ENCODE results near the gene PODXL.

The PODXL gene

DNA sequence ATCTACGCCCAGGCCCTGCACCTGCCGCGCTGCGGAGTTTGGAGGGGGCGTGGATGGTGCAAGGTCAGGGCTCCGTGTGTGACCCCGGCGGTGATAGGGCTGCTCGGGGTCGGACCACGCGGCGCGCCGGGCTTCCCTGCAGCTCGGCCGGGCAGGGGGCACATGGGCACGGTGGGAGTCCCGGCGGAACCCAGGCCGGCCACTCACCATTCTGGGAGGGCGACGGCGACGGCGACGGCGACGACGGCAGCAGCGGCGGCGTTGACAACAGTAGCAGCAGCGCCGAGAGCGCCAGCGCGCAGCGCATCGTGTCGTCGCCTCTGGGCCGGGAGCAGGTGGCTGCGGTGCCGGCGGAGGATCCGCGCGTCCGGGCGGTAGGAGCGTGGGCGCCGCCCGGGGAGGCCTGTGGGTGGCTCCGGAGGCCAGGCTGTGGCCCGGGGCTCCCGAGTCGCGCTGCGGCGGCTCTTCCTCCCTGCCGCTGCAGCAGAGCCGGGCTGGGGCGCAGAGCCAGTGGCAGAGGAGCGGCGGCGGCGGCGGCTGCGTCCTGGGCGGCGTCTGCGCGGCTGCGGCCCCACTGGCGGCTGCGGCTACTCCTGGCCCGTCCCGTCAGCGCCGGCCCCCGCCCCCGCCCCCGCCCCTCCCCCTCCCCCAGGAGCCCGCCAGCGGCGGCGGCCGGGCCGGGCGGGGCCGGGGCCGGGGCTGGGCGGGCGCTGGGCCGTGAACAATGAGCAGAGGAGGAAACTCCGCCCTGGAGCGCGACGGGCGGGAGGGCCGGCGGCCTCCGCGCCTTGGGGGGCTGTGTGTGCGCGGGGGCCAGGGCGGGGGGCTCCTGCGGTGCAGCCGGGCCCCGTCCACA is at the start of gene PODXL:
Gene PODXL, minus strand, starts transcription at position 576 of the 856 bp plus-strand sequence. Its CDS starts 269 bp downstream, at position 307.
- DNase-seq (ENCODE audit: low spot score), result peak; percentile 90

- no peak for DNase-seq (ENCODE audit: low spot score)
These were observed 49.0 kb upstream of the PODXL start for GRCh38 chr7:131605280-131605878.

- DNase-seq (ENCODE audit: low spot score), result peak; percentile 79
These were observed 48.4 kb upstream of the PODXL start for GRCh38 chr7:131604841-131605279.

- DNase-seq (ENCODE audit: low spot score), result no peak
These were observed 47.5 kb upstream of the PODXL start for GRCh38 chr7:131603932-131604331.

GRCh38 chr7:131602994-131603372 is 46.6 kb upstream of the PODXL start:
- DNase-seq (ENCODE audit: low spot score), result no peak

DNA sequence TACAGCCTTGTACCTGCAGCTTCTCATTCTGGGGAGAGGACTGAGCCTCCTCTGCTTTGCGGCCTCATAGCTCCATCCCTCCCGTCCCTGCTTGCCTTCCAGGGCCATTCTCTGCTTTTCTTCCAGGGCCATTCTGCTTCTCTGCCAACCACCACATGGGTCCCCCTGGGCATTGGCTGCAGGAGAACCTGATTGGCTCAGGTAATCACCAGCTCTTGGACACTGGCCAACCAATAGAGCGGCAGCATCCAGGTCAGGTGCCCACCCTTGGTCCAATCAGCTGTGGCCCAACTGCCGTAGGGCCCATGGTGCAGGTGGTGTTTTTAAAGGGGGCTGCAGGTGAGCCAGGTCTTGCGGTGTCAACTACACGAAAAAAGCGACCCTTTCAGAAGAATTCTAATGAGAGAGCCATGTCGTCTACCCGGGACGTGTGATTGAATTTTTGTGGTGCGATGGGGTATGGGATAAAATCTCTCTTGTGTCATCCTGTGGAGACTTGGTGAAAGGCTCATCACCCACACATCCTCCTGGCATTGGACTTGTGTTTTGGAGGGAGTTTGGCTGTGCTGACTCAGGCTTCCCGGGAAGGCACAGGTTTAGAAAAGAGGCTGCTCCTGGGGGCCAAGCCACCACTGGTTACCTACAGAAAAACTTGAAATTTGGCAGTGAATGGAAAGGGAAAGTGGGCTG is 46.0 kb upstream of the PODXL start:
- no peak for DNase-seq (ENCODE audit: low spot score)

DNA sequence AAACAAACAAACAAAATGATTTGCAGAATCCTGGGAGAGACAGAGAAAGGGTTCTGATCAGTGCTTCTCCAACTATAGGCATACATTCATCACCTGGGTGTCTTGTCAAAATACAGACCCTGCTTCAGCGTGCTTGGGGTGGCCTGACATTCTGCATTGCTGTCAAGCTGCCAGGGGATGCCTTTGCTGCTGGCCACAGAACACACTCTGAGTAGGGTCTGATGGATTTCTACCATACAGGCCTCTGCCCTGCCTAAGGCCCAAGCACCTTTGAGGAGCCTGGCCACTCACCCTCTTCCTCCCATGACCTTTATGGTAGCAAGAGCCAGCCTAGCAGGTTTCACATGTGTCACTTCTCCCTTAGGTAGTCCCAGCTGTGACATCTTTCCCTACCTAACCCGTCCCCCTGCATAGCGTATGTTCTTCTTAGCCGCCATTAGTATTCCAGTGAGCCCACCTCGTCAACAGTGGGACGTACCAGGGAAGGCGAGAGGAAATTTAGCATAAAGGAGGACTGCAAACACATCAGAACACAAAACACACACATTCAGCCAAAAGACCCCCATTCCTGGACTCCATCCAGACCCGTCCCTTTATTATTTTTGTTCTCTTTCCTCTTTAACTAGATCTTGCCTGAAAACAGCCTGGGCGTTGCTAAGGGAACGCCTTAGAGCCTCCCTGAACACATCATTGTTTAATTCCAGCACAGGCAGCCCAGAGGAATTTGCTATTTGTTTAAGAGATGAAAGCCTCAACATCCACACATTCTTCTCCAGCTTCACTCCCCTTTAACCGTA is 43.9 kb upstream of the PODXL start:
- peak; percentile 78 for DNase-seq (ENCODE audit: low spot score)

DNA sequence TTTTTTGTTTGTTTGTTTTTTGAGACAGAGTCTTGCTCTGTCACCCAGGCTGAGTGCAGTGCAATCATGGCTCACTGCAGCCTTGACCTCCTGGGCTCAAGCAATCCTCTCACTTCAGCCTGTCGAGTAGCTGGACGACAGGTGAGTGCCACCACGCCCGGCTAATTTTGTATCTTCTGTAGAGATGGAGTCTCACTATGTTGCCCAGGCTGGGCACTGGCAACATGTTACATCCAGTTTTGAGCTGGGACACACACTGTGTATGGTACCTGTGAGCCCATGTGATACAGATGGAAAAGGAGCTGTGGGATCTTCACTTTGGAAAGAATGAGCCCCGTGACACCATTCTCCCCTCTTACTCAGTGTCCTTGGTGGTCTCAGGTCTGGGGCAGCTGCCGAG is 40.4 kb upstream of the PODXL start:
- DNase-seq (ENCODE audit: low spot score), result no peak

DNA sequence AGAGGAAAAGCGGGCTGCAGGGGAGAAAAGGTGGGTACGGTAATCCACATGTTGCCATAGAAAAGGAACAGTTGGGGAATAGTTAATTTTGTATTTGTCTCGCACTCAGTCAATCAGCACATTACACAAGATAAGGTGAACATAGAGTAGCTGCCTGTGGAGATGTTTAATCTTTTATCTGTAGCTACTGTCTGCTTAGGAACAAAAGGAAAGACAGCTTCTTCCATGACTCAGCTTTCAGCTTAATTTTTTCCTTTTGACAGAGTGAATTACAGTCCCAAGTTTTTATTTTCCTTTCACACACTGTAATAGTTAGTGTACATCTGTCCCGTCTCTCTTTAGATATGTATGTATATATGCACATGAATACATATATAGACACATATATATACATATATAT is 39.3 kb upstream of the PODXL start:
- no peak for DNase-seq (ENCODE audit: low spot score)

DNA sequence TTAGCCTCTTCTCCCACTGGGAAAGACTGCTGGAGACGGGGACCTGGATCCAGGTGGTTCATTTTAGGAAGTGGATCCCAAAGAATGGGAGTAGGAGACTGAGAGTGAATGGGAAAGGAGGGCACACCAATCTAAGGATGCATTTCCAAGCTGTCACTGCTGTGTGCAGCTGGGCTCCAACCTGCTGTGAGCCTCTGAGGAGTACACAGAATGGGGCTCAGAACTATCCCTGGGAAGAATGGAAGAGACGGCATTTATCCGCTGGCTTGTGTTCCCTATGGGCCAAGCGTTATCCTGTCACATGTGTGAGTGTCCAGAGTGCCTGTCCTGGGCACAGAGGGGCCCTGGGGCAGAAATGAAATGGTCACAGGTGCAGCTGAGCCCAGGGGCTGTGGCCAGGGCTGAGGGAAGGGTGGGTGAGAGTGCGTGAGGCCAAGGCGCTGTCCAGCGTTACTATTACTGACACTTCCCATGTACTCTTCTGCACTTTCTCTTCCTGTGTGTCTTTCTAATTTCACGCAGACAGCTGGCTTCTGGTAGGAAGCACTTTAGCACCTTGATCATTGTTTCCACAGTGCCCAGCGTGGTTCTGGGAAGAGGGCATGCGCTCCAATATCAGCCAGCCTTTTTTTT is 35.4 kb upstream of the PODXL start:
- no peak for DNase-seq (ENCODE audit: low spot score)

GRCh38 chr7:131587315-131587923 is 31.0 kb upstream of the PODXL start:
- no peak for DNase-seq (ENCODE audit: low spot score)

DNA sequence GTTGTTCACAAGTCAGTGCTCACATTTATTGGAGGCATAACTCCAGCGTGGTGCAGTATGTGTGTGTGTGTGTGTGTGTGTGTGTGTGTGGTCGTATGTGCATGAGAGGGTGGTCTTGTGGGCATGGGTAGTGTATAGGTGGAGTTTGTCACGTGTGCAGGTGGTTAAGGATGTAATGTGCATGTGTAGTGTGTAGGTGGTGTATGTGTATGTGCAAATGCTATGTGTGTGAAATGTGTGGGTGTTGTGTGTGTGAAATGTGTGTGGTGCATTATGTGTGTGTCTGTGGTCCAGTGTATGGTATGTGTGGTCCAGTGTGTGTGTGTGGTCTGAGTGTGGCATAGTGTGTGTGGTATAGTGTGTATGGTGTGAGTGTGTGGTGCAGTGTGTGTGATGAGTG is 30.3 kb upstream of the PODXL start:
- DNase-seq (ENCODE audit: low spot score), result no peak

GRCh38 chr7:131586259-131586658 is 29.8 kb upstream of the PODXL start:
- DNase-seq (ENCODE audit: low spot score), result no peak

- no peak for DNase-seq (ENCODE audit: low spot score)
These were observed 27.0 kb upstream of the PODXL start for GRCh38 chr7:131583430-131583829.

DNA sequence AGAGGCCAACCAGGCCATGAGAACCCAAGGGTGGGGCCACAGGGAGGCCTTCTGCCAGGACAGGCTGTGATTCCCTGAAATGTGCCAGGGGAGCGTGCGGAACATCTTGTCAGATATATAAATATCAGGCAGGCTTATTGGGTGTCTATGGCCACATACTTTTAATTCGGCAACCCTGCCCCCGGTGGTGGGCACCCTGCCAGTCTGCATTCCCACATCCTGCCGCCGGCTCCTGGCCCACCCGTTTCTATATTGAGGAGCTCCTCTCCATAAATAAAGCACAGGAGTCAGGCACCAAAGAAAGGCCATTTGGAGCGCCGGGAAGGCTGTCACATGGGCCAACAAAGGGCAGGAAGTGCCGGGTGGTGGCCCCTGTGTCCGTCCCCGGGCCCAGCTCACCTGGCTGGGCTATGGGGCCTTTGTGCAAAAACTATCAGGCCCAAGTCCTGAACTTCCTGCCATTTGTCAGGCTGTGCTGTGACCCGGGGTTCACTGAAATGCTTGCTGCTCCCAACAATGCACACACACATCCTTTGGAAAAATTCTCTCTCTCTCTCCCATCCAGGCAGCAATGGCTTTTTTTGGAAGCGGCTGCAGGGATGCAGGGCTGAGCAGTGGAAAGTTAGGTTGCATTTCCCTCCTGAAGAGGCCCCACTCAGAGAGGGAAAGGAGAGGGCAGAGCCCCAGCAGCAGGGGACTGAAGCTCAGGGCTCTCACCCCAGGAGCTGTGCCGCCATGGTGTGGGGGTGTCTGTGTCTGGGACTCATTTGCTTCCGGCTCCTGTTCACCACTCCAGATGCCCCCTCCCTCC is 25.0 kb upstream of the PODXL start:
- DNase-seq (ENCODE audit: low spot score), result no peak

- DNase-seq (ENCODE audit: low spot score), result no peak
These were observed 22.2 kb upstream of the PODXL start for GRCh38 chr7:131578602-131579001.

DNA sequence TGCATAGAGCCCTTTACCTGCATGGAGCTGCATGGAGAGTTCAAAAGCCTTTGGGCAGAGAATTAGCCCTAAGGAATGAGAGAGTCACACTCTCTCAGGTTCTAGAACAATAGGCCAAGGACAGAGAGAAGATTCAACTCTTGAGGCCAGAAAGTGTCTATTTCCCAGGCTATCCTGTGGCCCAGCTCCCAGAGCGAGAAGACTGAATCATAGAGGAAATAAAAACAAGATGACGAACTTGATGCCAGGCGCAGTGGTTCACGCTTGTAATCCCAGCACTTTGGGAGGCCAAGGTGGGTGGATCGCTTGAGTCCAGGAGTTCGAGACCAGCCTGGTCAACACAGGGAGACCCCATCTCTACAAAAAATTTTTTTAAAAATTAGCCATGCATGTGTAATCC is 18.3 kb upstream of the PODXL start:
- no peak for DNase-seq (ENCODE audit: low spot score)

- no peak for DNase-seq (ENCODE audit: low spot score)
These were observed 14.0 kb upstream of the PODXL start for GRCh38 chr7:131570401-131570800.

GRCh38 chr7:131568970-131569369 is 12.5 kb upstream of the PODXL start:
- DNase-seq (ENCODE audit: low spot score), result no peak

DNA sequence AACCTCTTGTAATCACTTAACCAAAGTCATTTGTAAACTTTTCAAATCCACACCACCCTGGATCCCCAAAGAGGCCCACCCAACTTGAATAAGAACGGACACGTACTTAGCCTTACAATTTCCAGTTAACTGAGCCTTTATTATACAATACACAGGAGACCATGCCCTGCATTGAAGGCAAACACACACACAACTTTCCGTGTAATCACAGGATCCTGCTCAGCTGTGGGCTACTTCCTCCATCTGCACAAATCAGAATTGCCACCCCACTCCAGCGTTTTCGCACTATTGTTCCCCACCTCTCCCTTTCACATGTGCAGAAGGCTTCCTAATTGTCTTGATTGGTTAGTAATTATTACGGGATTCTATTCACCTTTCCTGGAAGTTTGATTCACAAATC is 12.1 kb upstream of the PODXL start:
- DNase-seq (ENCODE audit: low spot score), result no peak

Measured in hepatic stellate cell (primary cell).